KG1 (cell line): Measurements from ENCODE around the gene LRCH2.
"Not testable (repeated sequence)": the region's sequence is repeated elsewhere in the genome, so short reads cannot be mapped to it uniquely, and the experiment has no call there.

ENCODE experiments used
- DNase-seq: peaks from one replicate; lab custom pipeline; 2025; lab: John Stamatoyannopoulos, UW

LRCH2 gene

GRCh38 chrX:115209547-115209946, 24.3 kb downstream of the LRCH2 start:
- not testable (repeated sequence) for DNase-seq

- no peak for DNase-seq
These were observed 29.9 kb downstream of the LRCH2 start for GRCh38 chrX:115204040-115204439.

DNA sequence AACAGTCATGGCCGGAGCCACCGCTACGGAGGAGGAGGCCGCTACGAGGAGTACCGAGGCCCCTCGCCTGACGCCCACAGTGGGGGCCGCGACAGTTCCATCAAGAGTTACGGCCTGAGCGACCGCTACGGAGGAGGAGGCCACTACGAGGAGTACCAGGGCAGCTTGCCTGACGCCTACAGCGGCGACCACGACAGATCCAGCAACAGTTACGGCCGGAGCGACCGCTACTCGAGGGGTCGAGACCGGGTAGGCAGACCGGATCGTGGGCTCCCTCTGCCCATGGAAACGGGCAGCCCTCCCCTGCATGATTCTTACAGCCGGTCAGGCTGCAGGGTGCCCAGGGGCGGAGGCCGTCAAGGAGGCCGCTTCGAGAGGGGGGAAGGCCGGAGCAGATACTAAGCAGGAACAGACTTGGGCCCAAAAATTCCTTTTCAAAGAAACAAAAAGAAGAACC, 41.6 kb downstream of the LRCH2 start:
- DNase-seq: no peak

DNA sequence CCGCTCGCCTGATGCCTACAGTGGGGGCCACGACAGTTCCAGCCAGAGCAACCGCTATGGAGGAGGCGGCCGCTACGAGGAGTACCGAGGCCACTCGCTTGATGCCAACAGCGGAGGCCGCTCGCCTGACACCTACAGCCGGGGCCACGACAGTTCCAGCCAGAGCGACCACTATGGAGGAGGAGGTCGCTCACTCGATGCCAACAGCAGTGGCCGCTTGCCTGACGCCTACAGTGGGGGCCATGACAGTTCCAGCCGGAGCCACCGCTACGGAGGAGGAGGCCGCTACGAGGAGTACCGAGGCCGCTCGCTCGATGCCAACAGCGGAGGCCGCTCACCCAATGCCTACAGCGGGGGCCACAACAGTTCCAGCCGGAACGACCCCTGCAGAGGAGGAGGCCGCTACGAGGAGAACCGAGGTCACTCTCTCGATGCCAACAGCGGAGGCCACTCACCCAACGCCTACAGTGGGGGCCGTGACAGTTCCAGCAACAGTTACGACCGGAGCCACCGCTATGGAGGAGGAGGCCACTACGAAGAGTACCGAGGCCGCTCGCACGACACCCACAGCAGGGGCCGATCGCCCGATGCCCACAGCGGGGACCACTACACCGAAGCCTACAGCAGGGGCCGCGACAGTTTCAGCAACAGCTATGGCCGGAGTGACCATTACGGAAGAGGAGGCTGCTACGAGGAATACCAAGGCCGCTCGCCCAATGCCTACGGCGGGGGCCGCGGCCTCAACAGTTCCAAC, 42.2 kb downstream of the LRCH2 start:
- no peak for DNase-seq

DNA sequence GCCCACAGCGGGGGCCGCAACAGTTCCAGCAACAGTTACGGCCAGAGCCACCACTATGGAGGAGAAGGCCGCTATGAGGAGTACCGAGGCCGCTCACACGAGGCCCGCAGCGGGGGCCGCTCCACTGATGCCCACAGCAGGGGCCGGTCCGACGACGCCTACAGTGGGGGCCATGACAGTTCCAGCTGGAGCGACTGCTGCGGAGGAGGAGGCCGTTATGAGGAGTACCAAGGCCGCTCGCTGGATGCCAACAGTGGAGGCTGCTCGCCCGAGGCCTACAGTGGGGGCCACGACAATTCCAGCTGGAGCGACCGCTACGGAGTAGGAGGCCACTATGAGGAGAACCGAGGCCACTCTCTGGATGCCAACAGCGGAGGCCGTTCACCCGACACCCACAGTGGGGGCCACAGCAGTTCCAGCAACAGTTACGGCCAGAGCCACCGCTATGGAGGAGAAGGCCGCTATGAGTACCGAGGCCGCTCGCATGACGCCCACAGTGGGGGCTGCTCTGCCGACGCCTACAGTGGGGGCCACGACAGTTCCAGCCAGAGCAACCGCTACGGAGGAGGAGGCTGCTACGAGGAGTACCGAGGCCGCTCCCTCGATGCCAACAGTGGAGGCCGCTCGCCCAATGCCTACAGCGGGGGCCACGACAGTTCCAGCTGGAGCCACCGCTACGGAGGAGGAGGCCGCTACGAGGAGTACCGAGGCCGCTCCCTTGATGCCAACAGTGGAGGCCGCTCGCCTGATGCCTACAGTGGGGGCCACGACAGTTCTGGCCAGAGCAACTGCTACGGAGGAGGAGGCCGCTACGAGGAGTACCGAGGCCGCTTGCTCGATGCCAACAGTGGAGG, 43.0 kb downstream of the LRCH2 start:
- no peak for DNase-seq

DNA sequence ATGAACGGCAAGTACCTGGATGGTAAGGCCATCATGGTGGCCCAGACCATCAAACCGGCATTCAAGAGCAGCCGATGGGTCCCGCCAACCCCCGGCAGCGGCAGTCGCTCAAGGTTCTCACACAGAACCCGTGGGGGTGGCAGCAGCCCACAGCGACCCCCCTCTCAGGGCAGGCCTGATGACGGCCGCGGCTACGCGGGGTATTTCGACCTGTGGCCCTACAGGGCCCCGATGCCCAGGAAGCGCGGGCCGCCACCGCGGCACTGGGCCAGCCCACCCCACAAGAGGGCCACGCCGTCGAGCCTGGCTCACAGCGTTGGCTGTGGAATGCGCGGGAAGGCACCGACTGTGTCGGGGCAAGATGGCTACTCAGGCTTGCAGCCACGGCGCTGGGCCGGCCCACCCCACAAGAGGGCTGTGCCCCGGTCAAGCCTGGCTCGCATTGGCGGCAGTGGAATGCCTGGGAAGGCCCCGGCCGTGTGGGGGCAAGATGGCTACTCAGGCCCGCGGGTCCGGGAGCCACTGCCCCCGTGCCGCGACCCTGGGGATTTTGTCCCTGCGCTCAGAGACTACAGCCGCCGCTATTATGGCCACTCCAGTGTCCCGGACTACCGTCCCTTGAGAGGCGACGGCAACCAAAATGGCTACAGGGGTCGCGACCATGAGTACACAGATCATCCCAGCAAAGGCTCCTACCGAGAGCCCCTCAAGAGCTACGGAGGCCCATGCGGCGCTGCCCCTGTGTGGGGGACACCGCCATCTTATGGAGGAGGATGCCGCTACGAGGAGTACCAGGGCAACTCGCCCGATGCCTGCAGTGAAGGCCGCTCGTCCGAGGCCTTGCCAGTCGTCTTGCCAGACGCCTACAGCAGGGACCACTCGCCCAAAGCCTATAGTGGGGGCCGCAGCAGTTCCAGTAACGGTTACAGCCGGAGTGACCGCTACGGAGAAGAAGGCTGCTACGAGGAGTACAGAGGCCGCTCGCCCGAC, 44.0 kb downstream of the LRCH2 start:
- no peak for DNase-seq

DNA sequence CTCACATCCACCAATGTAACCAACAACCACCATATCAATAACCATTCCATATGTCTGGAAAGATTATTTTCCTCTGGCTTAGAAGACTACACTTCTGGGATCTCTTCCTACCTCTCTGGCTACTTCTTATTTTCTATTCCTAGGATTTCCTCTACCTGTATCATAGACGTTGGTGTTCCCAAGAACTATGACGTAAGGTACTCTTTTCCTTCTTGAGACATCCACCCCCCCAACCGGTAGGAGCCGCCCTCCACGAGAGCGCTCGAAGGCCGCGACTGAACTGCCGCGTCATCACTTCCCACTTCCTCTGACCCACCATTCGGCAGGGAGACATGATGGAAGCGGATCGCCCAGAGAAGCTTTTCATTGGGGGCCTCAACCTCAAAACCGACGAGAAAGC, 44.8 kb downstream of the LRCH2 start, which contains the start of gene RBMXL3:
Gene RBMXL3, plus strand, starts transcription at position 301 of the 400 bp plus-strand sequence. Its CDS starts 32 bp downstream, at position 333.
- no peak for DNase-seq

DNA sequence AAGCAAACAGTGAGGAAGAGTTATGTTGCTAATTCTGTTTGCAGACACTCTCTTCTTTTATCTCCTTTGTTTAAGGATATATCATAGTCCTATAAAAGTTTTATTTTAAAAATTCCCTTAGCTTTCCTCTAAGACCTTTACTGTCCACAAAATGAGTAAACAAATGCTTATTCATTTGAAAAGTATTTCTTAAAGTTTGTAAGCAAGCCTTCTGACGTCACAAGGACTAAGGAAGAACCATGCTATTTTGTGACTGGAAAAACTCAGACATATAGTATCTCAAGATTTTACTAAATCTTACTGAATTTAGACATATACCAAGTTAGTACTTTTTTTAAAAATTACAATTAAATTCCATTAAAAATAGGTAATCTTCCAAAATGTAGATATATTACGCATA, 49.9 kb downstream of the LRCH2 start:
- no peak for DNase-seq

- no peak for DNase-seq
These were observed 55.4 kb downstream of the LRCH2 start for GRCh38 chrX:115178473-115178872.

GRCh38 chrX:115177932-115178331, 56.0 kb downstream of the LRCH2 start:
- DNase-seq: no peak

DNA sequence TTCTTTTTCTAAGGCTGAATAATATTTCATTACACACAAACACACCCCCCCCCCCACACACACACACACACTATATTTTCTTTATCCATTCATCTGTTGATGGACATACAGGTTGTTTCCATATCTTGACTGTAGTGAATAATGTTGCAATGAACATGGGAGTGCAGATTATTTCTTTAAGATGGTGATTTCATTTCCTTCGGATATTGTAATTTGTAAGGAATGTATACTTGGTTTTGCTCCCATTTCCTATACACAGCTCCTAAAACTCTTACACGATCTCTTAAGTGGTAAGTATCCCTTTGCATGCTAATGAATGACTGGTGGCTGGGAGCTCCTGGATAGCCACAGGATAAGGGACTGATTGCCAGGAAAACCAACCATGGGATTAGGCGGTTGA, 59.3 kb downstream of the LRCH2 start:
- DNase-seq: no peak

- DNase-seq: no peak
These were observed 60.7 kb downstream of the LRCH2 start for GRCh38 chrX:115173181-115173580.

DNA sequence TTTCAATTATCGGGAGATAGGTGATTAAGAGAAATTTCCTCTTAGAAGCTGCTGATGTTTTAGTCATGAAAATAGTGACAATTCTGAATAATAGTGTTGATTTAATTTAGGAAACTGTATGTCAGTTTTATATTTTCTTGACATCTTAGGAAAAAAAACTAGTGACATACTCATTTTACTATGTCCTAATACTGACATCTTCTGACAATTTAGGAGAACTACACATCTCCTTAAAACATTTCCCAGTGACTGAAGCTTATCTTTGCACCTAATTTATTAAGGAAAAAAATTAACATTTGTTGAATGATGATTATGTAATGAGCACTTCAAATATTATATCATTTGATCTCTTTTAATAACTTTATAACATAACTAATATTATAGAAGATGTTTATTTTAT, 86.7 kb downstream of the LRCH2 start:
- DNase-seq: no peak

- no peak for DNase-seq
These were observed 91.8 kb downstream of the LRCH2 start for GRCh38 chrX:115142057-115142456.

GRCh38 chrX:115138040-115138439, 95.9 kb downstream of the LRCH2 start:
- DNase-seq: no peak

- no peak for DNase-seq
These were observed 99.5 kb downstream of the LRCH2 start for GRCh38 chrX:115134382-115134781.

- DNase-seq: no peak
These were observed 121.5 kb downstream of the LRCH2 start for GRCh38 chrX:115112411-115112810.

DNA sequence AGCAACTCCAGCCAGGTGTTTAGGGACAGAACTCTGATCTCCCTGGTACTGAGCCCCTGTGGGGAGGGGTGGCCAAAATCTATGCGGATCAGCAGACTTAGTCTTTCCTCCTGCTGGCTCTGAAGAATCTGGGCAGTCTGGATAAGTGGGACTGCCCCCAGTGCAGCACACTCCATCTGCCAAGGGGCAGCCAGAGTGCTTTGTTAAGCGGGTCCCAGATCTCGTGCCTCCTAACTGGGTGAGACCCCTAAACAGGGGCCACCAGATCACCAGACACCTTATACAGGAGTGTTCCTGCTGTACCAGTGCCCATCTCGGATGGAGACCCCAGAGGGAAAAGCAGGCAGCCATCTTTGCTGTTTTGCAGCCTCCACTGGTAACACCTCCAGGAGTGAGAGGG, 135.0 kb downstream of the LRCH2 start:
- no peak for DNase-seq

DNA sequence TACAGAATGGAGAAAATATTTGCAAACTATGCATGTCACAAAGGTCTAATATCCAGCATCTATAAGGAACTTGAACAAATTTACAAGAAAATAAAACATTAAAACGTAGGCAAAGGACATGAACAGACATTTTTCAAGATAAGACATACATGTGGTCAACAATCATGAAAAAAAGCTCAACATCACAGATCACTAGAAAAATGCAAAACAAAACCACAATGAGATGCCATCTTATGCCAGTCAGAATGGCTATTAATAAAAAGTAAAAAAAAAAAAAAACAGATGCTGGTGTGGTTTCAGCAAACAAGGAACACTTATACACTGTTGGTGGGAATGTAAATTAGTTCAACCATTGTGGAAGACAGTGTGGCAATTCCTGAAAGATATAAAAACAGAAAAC, 140.7 kb downstream of the LRCH2 start:
- no peak for DNase-seq

DNA sequence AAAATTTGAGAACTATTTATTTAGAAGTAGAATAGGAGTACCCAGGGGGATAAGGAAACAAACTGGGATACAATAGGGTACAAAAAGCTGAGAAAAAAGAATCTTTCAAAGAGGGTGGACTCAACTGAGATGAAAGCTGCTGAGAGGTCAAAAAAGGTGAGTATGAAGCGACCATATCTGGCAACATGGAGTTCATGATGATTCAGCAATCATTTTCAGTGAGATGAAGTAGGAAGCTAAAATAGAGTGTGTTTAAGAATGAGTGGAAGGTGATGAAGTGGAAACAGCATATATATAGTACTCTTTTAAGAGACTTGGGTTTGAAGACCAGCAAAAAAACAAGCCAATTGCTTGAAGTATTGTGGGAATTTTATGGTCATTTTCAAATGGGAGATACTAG, 144.5 kb downstream of the LRCH2 start:
- no peak for DNase-seq

- no peak for DNase-seq
These were observed 165.0 kb downstream of the LRCH2 start for GRCh38 chrX:115068896-115069295.

DNA sequence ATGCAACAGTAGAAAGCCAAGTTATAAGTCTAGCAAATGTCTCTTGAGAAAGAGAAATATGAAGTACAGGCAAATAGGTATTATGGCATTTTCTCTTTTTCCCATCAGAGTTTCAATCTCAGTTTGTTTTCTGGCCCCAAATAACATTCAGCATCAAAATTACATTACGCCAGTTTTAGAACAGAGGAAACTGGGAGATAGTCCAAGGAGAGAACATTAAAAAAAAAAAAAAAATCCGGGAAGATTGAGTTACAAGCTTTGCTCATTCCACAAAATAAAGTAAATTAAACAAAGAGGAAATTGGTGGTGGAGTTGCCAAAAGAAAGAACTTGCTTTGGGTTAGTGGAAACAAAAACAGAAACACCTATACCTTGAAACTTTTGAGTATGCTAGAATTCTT, 166.1 kb downstream of the LRCH2 start:
- DNase-seq: no peak
